Liver (tissue), 9 donors: Measurements from ENCODE around the gene HPCAL1. TPM values are rescaled to one million over a fixed set of nuclear protein-coding genes. Genes with fewer than 3 reads are reported as not detected.

Source experiments
- DNase-seq: peaks from one replicate; pipeline ENCODE4 v3.0.0-alpha.2; 2017; ENCODE audit warnings: low spot score
- H3K27ac ChIP-seq, 2 donors: one replicate each; pipeline ENCODE4 v1.7.0; 2013; ENCODE audit warnings: inconsistent platforms in 2 of 2, low read length in 2 of 2, control low read depth in 1 of 2, low read depth in 1 of 2, mild to moderate bottlenecking in 1 of 2
- H3K27me3 ChIP-seq, 4 donors: one replicate each; pipeline versions ENCODE4 v1.6.1 to v1.7.0; 2013; ENCODE audit warnings: low read length in 3 of 4, inconsistent platforms in 1 of 4, mild to moderate bottlenecking in 1 of 4, moderate library complexity in 1 of 4; ENCODE audit not compliant: control insufficient read depth in 4 of 4, insufficient read depth in 4 of 4
- H3K36me3 ChIP-seq, 4 donors: one replicate each; pipeline versions ENCODE4 v1.6.1 to v1.7.0; 2013; ENCODE audit warnings: low read length in 3 of 4, mild to moderate bottlenecking in 3 of 4, low read depth in 1 of 4, moderate library complexity in 1 of 4; ENCODE audit not compliant: control insufficient read depth in 4 of 4, insufficient read depth in 3 of 4
- H3K4me1 ChIP-seq, 4 donors: one replicate each; pipeline versions ENCODE4 v1.6.1 to v1.7.0; 2013; ENCODE audit warnings: low read length in 3 of 4, mild to moderate bottlenecking in 3 of 4, moderate library complexity in 1 of 4; ENCODE audit not compliant: control insufficient read depth in 4 of 4, insufficient read depth in 4 of 4
- H3K4me3 ChIP-seq, 3 donors: one replicate each; pipeline versions ENCODE4 v1.6.1 to v1.7.0; 2013; ENCODE audit warnings: low read length in 3 of 3, control low read depth in 1 of 3, low read depth in 1 of 3, mild to moderate bottlenecking in 1 of 3
- H3K9ac ChIP-seq, 2 donors: one replicate each; pipeline ENCODE4 v1.7.0; 2013; ENCODE audit warnings: low read length in 2 of 2, mild to moderate bottlenecking in 2 of 2, moderate library complexity in 2 of 2, control low read depth in 1 of 2, low read depth in 1 of 2
- H3K9me3 ChIP-seq, 4 donors: one replicate each; pipeline versions ENCODE4 v1.6.1 to v1.7.0; 2013; ENCODE audit warnings: low read length in 3 of 4; ENCODE audit not compliant: control insufficient read depth in 4 of 4
- EGR1 ChIP-seq, 2 donors: IDR thresholded peaks; 2 replicates each; pipeline ENCODE4 v1.6.1; 2016 to 2018; ENCODE audit warnings: antibody characterized with exemption in 2 of 2, low read depth in 2 of 2
- FOXA1 ChIP-seq: IDR thresholded peaks from 2 replicates; pipeline ENCODE4 v1.6.1; 2016; ENCODE audit warnings: antibody characterized with exemption
- FOXA2 ChIP-seq: IDR thresholded peaks from 2 replicates; pipeline ENCODE4 v1.6.1; 2016; ENCODE audit warnings: antibody characterized with exemption
- GABPA ChIP-seq, 2 donors: IDR thresholded peaks in 1 of 2; conservative IDR thresholded peaks in 1 of 2; 2 replicates each; pipeline ENCODE4 v1.6.1; 2016; ENCODE audit warnings: antibody characterized with exemption in 2 of 2, mild to moderate bottlenecking in 1 of 2, moderate library complexity in 1 of 2
- HNF4A ChIP-seq, 2 donors: conservative IDR thresholded peaks; 2 replicates each; pipeline ENCODE4 v1.6.1; 2016; ENCODE audit warnings: antibody characterized with exemption in 2 of 2, mild to moderate bottlenecking in 2 of 2
- HNF4G ChIP-seq: IDR thresholded peaks from 2 replicates; pipeline ENCODE4 v1.6.1; 2016; ENCODE audit warnings: antibody characterized with exemption
- JUND ChIP-seq, 2 donors: IDR thresholded peaks; 2 replicates each; pipeline ENCODE4 v1.6.1; 2016; ENCODE audit warnings: antibody characterized with exemption in 2 of 2
- RAD21 ChIP-seq, 2 donors: IDR thresholded peaks; 2 replicates each; pipeline ENCODE4 v1.6.1; 2016; ENCODE audit warnings: antibody characterized with exemption in 2 of 2, mild to moderate bottlenecking in 2 of 2
- RXRA ChIP-seq, 2 donors: IDR thresholded peaks; 2 replicates each; pipeline ENCODE4 v1.6.1; 2017 to 2018; ENCODE audit warnings: antibody characterized with exemption in 2 of 2, mild to moderate bottlenecking in 1 of 2
- SP1 ChIP-seq: IDR thresholded peaks from 2 replicates; pipeline ENCODE4 v1.6.1; 2018; ENCODE audit warnings: antibody characterized with exemption, mild to moderate bottlenecking
- TAF1 ChIP-seq: conservative IDR thresholded peaks from 2 replicates; pipeline ENCODE4 v1.6.1; 2016; ENCODE audit warnings: antibody characterized with exemption, mild to moderate bottlenecking
- WGBS: extraction: QIAGEN DNeasy Blood & Tissue Kit; methylation state at CpG from one replicate; pipeline ENCODE4 v1.1.7; 2013; 5-methylcytosine and 5-hydroxymethylcytosine counted together
- polyA plus RNA-seq, 2 donors: library from polyadenylated mRNA; stranded (reverse) in 1 of 2; unstranded in 1 of 2; fragments of 200-250 nt in 1 of 2; fragments of >200 nt in 1 of 2; fragmentation: Nextera tagmentation in 1 of 2; extraction: Ambion mirVana in 1 of 2; gene quantifications; one replicate each; pipeline versions ENCODE4 v1.2.1 to v1.2.3, GENCODE V29; 2013 to 2015
- total RNA-seq, 2 donors: library from RNA; depleted of rRNA; stranded (reverse); fragments of >200 nt; gene quantifications; one replicate each; pipeline ENCODE4 v1.2.3, GENCODE V29; 2014
- TF ChIP-seq, protein P1 (sequence below): IDR thresholded peaks from 2 replicates; pipeline ENCODE4 v1.6.1; 2016; ENCODE audit warnings: antibody characterized with exemption, mild to moderate bottlenecking
- TF ChIP-seq, protein P2 (sequence below): fragments of 150-350 bp; IDR thresholded peaks from 2 replicates; pipeline ENCODE4 v1.5.1; 2017; ENCODE audit warnings: improper control_type of control experiment, low read depth, low read length; ENCODE audit not compliant: missing input control
- TF ChIP-seq, protein P3 (sequence below): IDR thresholded peaks from 2 replicates; pipeline ENCODE4 v1.6.1; 2016; ENCODE audit warnings: antibody characterized with exemption
- donor health status: healthy.
- donor health status: healthy.
- donor health status: healthy.
- donor health status: healthy.
- donor health status: healthy.

The HPCAL1 gene
- total and polyA plus RNA-seq, 4 donors: 17.3 to 27.9 (median 22.9) TPM

DNA sequence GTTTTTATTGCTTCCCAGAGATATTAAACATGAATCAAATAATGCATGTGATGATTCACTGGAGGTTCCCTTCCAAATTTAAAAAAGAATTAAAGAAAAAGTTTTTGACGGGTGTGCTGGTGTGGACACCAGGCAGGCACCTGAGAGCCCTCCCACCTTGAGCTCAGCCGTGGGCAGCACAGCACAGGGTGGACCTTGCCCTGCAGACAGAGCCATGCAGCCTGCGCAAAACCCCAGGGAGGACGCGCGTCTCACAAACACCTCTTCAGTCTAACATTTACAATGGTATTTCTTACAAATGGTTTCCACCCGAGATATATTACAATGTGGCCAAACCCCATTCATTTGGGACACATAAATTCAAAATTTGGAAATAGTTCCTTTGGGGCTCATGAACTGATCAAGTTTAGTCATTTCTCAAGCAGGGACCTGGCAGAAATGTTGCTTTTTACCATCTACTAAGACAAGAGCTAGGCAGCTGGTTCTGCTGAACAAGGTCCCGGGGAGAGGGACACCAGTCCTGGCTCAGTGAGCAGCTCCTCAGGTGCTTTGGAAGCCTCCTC is 100.0 kb downstream of the HPCAL1 start:
- Histone ChIP-seq H3K9ac (peak overlapping the region in 1 of 2 donors; percentile 75), H3K4me1 (peaks cover 32 to 81% (median 66%) of the 10 kb centered on the region in 4 donors), H3K36me3 (peaks cover 0 to 1% (median 0%) of the 10 kb centered on the region in 4 donors), H3K27ac (peak overlapping the region; percentile 24 to 43), H3K9me3 (no peaks in the 10 kb centered on the region), H3K4me3 (no peak overlapping the region), H3K27me3 (no peaks in the 10 kb centered on the region)
- 45% methylated on average over 8 of the region's 8 CpGs for WGBS
- TF ChIP-seq HNF4A (conservative IDR thresholded peaks at IDR 0.05) (peak; percentile 86 to 89), JUND (IDR thresholded peaks at IDR 0.05) (no peak), HNF4G (peak; percentile 77), EGR1 (IDR thresholded peaks at IDR 0.05; ENCODE audit: low read depth in 2 of 2) (no peak), RAD21 (IDR thresholded peaks at IDR 0.05) (peak in 1 of 2 donors; percentile 37), SP1 (peak; percentile 69), GABPA (IDR thresholded peaks at IDR 0.05 in 1 of 2, conservative IDR thresholded peaks at IDR 0.05 in 1 of 2) (no peak), RXRA (IDR thresholded peaks at IDR 0.05) (peak; percentile 47 to 48)
- TF ChIP-seq, protein P1, sequence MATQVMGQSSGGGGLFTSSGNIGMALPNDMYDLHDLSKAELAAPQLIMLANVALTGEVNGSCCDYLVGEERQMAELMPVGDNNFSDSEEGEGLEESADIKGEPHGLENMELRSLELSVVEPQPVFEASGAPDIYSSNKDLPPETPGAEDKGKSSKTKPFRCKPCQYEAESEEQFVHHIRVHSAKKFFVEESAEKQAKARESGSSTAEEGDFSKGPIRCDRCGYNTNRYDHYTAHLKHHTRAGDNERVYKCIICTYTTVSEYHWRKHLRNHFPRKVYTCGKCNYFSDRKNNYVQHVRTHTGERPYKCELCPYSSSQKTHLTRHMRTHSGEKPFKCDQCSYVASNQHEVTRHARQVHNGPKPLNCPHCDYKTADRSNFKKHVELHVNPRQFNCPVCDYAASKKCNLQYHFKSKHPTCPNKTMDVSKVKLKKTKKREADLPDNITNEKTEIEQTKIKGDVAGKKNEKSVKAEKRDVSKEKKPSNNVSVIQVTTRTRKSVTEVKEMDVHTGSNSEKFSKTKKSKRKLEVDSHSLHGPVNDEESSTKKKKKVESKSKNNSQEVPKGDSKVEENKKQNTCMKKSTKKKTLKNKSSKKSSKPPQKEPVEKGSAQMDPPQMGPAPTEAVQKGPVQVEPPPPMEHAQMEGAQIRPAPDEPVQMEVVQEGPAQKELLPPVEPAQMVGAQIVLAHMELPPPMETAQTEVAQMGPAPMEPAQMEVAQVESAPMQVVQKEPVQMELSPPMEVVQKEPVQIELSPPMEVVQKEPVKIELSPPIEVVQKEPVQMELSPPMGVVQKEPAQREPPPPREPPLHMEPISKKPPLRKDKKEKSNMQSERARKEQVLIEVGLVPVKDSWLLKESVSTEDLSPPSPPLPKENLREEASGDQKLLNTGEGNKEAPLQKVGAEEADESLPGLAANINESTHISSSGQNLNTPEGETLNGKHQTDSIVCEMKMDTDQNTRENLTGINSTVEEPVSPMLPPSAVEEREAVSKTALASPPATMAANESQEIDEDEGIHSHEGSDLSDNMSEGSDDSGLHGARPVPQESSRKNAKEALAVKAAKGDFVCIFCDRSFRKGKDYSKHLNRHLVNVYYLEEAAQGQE: peak; percentile 24
- DNase-seq: no peak

- WGBS: 93% methylated on average over 20 of the region's 20 CpGs
- Histone ChIP-seq H3K4me3 (no peak overlapping the region), H3K27ac (peak overlapping the region; percentile 14 to 92), H3K36me3 (no peaks in the 10 kb centered on the region), H3K9me3 (no peaks in the 10 kb centered on the region), H3K27me3 (no peaks in the 10 kb centered on the region), H3K9ac (no peak overlapping the region), H3K4me1 (peaks cover 40 to 93% (median 83%) of the 10 kb centered on the region in 4 donors)
- no peak for DNase-seq
- TF ChIP-seq GABPA (IDR thresholded peaks at IDR 0.05 in 1 of 2, conservative IDR thresholded peaks at IDR 0.05 in 1 of 2) (no peak), FOXA2 (no peak), FOXA1 (no peak), TAF1 (no peak), HNF4A (conservative IDR thresholded peaks at IDR 0.05) (no peak), HNF4G (no peak), RXRA (IDR thresholded peaks at IDR 0.05) (no peak), RAD21 (IDR thresholded peaks at IDR 0.05) (no peak)
- TF ChIP-seq, protein P1: no peak
- TF ChIP-seq, protein P2, sequence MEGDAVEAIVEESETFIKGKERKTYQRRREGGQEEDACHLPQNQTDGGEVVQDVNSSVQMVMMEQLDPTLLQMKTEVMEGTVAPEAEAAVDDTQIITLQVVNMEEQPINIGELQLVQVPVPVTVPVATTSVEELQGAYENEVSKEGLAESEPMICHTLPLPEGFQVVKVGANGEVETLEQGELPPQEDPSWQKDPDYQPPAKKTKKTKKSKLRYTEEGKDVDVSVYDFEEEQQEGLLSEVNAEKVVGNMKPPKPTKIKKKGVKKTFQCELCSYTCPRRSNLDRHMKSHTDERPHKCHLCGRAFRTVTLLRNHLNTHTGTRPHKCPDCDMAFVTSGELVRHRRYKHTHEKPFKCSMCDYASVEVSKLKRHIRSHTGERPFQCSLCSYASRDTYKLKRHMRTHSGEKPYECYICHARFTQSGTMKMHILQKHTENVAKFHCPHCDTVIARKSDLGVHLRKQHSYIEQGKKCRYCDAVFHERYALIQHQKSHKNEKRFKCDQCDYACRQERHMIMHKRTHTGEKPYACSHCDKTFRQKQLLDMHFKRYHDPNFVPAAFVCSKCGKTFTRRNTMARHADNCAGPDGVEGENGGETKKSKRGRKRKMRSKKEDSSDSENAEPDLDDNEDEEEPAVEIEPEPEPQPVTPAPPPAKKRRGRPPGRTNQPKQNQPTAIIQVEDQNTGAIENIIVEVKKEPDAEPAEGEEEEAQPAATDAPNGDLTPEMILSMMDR: no peak
- TF ChIP-seq, protein P3, sequence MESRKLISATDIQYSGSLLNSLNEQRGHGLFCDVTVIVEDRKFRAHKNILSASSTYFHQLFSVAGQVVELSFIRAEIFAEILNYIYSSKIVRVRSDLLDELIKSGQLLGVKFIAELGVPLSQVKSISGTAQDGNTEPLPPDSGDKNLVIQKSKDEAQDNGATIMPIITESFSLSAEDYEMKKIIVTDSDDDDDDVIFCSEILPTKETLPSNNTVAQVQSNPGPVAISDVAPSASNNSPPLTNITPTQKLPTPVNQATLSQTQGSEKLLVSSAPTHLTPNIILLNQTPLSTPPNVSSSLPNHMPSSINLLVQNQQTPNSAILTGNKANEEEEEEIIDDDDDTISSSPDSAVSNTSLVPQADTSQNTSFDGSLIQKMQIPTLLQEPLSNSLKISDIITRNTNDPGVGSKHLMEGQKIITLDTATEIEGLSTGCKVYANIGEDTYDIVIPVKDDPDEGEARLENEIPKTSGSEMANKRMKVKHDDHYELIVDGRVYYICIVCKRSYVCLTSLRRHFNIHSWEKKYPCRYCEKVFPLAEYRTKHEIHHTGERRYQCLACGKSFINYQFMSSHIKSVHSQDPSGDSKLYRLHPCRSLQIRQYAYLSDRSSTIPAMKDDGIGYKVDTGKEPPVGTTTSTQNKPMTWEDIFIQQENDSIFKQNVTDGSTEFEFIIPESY: no peak
Measured at GRCh38 chr2:10404324-10405143, 101.8 kb downstream of the HPCAL1 start.
